ENCODE results near the gene CBFA2T3. TPM values are rescaled to one million over a fixed set of nuclear protein-coding genes. Genes with fewer than 3 reads are reported as not detected.

The CBFA2T3 gene
- total RNA-seq, result not detected in 2 replicates

DNA sequence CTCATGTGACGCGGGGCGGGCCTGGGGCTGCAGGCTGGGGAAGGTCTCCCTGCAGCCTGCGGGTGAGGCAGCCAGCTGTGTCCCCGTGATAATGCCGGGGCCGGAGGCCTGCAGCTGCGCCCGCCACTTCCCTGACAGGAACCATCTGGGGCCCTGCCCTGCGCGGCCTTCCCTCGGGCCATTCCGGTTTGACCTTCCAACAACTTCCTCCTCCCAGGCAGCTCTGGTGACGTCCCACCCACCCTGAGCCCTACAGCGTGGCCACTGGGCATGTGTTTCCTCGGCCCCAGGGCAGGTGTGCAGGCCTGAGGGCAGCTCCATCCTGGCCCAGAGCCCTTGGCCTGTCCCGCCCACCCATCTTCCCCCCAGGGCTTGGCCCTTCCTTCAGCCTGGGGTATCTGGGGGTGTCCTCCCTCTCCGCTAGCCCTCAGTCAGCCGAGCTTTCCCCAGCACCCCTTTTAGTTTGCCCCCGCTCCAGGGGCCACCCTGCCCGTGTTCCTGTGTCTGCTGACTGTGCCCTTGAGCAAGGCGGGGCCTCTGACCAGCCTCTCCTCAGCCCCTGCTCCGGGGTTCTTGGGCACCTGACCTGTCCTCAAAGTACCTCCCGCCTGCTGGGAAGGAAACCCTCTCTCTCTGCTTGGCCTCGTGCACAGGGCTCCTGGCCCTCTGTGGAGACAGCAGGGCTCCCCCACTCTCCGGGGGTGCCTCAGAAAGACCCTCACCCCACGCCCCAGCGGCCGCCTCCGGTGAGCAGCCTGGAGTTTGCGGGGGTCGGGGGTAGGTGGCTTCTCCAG is at the start of gene CBFA2T3:
TSS of gene CBFA2T3 (minus strand) at position 190 of the 794 bp plus-strand sequence. CDS start 400 bp downstream, outside the sequence.

DNA sequence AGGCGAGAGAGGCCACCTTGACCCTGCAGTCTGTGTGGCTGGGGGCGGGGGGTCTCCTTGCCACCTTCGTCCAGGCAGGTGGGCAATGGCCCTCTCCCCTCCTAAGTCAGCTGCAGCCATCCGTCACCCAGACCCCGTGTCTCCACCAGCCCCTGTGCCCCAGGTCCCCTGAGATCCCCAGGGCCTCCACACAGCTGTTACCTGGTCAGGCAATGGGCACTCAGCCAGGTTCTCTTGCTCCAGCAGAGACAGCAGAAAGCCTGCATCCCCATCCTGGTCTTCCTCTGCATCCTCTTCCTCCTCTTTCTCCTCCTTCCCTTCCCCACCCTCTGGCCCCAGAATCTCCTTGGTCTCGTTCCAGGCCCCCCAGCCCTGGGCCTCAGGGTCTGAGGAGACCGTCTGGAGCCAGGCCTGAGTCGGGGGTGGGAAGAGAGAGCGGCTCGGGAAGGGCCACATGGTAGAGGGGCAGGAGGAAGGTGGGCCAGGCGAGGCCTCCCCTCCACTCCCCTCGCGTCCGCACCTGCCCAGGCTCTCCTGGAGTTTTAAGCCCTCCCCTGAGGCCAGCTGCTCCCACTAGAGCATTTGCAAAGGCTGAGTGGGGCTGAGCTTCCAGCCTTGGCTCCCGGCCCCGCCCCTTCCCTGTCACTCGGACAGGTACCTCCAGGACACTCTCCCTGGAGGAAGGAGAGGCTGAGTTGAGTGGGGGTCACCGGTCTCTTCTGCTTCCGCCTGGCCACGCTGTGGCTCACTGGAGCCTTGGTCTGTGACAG is 110.7 kb downstream of the CBFA2T3 start, which contains the start of gene PABPN1L:
TSS of gene PABPN1L (minus strand) at position 510 of the 770 bp plus-strand sequence. CDS start at position 456, 54 bp downstream.

DNA sequence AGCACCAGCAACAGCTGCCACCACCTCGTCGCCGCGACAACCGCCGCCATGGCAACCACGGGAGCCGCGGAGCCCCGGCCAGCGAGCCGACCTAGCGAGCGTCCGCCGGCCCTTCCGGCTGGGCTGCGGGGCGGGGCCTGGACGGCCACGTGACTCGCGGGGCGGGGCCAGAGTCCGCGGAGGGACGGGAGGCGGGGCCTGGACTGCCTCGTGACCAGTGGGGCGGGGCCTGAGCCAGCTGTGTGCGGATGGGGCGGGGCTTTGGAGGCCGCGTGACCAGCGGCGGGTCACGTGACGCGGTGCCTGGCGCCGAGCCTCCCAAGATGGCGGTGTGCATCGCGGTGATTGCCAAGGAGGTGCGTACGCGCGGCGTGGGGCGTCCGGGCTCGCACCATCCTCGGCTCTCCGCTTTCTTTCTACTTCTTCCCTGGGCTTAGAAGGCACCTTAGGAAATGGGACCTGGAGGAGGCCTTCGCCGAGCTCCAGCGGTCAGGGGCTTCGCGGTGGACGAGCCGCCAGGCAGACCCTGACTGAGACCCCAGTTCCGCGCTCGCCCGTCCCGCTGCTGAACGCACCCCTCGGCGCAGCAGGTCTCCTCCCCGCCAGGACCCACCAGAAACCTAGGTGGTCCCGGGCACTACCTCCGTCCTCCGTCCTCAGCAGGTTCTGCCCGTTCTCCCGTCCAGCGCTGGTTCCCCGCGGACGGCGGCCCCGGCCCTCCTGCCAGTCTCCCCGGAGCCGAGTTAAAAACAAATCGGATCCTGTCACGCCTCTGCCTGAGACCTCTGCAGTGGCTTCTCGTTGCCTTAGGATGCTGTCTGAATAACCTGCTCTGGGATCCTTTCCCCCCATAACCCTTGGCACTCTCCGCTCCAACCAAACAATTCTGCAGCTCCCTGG is 119.9 kb downstream of the CBFA2T3 start, which contains the start of the genes GALNS and TRAPPC2L:
TSS of gene GALNS (minus strand) at position 120 of the 900 bp plus-strand sequence. CDS start at position 50, 70 bp downstream.
TSS of gene TRAPPC2L (plus strand) at position 300 of the 900 bp plus-strand sequence. CDS start at position 324, 24 bp downstream.

Other genes with a start within 250 kb of the CBFA2T3 start
- 140 and 243 TPM in 2 replicates for gene PIEZO1, start 192.0 kb downstream of the CBFA2T3 start, total RNA-seq
- 3.9 and 19.4 TPM in 2 replicates for gene CDT1, start 173.4 kb downstream of the CBFA2T3 start, total RNA-seq
- gene APRT, start 165.3 kb downstream of the CBFA2T3 start, total RNA-seq, result 57.5 and 76.3 TPM in 2 replicates
- gene GALNS, start 120.3 kb downstream of the CBFA2T3 start, total RNA-seq, result 16.5 and 21.1 TPM in 2 replicates
- 36.4 and 53.1 TPM in 2 replicates for gene TRAPPC2L, start 120.1 kb downstream of the CBFA2T3 start, total RNA-seq
- not detected in 2 replicates for gene PABPN1L, start 110.5 kb downstream of the CBFA2T3 start, total RNA-seq
- 13.0 and 18.4 TPM in 2 replicates for gene ACSF3, start 116.6 kb upstream of the CBFA2T3 start, total RNA-seq
- gene CDH15, start 194.5 kb upstream of the CBFA2T3 start, total RNA-seq, result under 0.01 and 0.58 TPM in 2 replicates
- 0.85 and 1.2 TPM in 2 replicates for gene SLC22A31, start 223.3 kb upstream of the CBFA2T3 start, total RNA-seq
- 22.2 and 24.8 TPM in 2 replicates for gene ZNF778, start 240.5 kb upstream of the CBFA2T3 start, total RNA-seq